ENCODE measurements around the gene TCEA3. TPM values are rescaled to one million over a fixed set of nuclear protein-coding genes. Genes with fewer than 3 reads are reported as not detected.

TCEA3 gene
- total and polyA plus RNA-seq, 2 donors (not counting 3 experiments of a cell fraction or from before 2014, with no cell fraction given), result 1.5 to 3.7 TPM

DNA sequence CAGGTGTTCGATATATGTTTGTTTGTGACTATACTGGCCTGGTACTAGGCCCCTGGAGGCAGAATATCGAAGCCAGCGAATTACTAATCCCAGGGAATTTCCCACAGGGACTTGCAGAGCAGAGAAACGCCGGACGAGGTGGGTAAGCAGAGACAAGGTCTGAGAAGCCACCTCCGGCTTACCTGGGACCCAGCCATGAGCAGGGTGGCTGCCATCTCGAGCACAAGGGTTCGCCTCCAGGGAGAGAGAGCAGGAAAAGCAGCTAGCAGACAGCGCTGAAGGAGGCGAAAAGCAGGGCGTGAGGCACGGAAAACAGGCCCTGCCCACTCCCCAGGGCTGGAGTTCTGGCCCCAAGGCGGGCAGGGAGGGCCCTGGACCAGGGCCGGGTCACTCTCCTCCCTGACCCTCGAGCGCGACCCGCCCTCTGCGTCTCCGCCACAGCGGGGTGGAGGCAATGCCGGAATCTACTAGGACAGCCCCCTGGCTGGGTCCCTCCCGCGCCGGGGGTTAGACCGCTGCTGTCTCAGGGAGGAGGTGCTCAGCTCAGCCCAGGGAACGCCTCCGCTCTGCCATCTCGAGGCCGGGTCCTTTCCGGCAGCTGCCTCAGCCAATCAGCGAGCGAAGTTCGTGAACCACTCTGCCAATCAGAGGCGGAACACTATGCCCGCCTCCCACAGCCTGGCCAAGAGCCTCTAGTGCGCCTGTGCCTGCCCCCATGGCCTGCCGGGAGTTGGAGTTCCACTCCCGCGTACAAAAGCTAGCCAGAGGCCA is 56.6 kb downstream of the TCEA3 start:
- peak; percentile 93 for FAIRE-seq
- H3K9ac ChIP-seq (replicated peaks; ENCODE audit: extremely low read depth, insufficient read depth, low read length), result peak overlapping the region; percentile 82
- H3K9me3 ChIP-seq (replicated peaks; ENCODE audit: control insufficient read depth, insufficient read depth, low read length), result no peaks in the 10 kb centered on the region

DNA sequence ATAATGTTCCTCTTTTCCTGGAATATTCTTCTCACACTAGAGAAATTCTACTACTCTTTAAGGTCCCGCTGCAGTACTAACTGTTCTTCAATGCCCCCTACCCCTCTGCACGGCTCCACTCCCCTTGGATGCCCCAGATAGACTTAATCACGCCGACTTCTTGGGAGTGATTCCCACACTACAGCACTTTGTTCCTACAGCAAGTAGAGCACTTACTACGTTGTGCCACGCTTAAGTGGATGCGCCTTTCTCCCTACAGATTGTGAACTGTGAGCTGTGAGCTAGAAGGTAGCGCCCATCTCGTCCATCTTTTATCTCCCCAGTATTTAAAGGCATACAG is 57.1 kb downstream of the TCEA3 start:
- POLR2A ChIA-PET, result interaction anchor here (1.5 kb wide), 1 partner anchor 23 kb away, joined by 28 read pairs; the partner anchor contains the start of gene HNRNPR
- Histone ChIP-seq H3K36me3 (ENCODE audit: control insufficient read depth in 2 of 2, extremely low read depth in 1 of 2, insufficient read depth in 2 of 2, low read length in 2 of 2) (peaks cover 8 to 10% of the 10 kb centered on the region in 2 experiments), H3K27me3 (ENCODE audit: control insufficient read depth in 2 of 2, insufficient read depth in 2 of 2, low read length in 2 of 2) (no peaks in the 10 kb centered on the region), H3K27ac (ENCODE audit: insufficient read depth, low read depth, low read length) (peak overlapping the region; percentile 35), H3K4me2 (ENCODE audit: insufficient read depth, low read length) (peak overlapping the region; percentile 71), H3K9me3 (replicated peaks; ENCODE audit: control insufficient read depth, insufficient read depth, low read length) (peaks cover 5% of the 10 kb centered on the region), H2AFZ (ENCODE audit: low read depth, low read length) (peak overlapping the region; percentile 53), H3K79me2 (ENCODE audit: control insufficient read depth, insufficient read depth, low read length) (peaks cover 8% of the 10 kb centered on the region), H3K9ac (replicated peaks; ENCODE audit: extremely low read depth, insufficient read depth, low read length) (peak overlapping the region; percentile 59), H3K4me1 (ENCODE audit: control insufficient read depth, extremely low read depth, insufficient read depth, low read length) (peaks cover 32% of the 10 kb centered on the region), H3K4me3 (replicated peaks in 1 of 3; ENCODE audit: insufficient read depth in 1 of 3, low read depth in 1 of 3, low read length in 3 of 3) (peak overlapping the region in 2 of 3 experiments; percentile 70 to 93), H4K20me1 (replicated peaks; ENCODE audit: control insufficient read depth, extremely low read depth, insufficient read depth, low read length) (no peaks in the 10 kb centered on the region), H3K9me1 (replicated peaks; ENCODE audit: control insufficient read depth, extremely low read depth, insufficient read depth, low read length) (no peaks in the 10 kb centered on the region)
- dilution Hi-C loops (cut with MboI; ENCODE audit: extremely low pct_ligation_motif_present, low sequenced_read_pairs) (no loop called here), intact Hi-C loops (cut with micrococcal nuclease) (no loop called here)
- no TSS peak for BruUV-seq (replicated peaks)
- peak; percentile 8 for FAIRE-seq
- CTCF ChIA-PET, result interaction anchor here (1.0 to 2.9 kb wide), 3 partner anchors 23 to 130 kb away, joined by 5 to 25 read pairs (median 15); partner anchors contain the start of gene HNRNPR
- DNase-seq (ENCODE audit: low read depth, low spot score), result no peak
- TF ChIP-seq, protein P1, sequence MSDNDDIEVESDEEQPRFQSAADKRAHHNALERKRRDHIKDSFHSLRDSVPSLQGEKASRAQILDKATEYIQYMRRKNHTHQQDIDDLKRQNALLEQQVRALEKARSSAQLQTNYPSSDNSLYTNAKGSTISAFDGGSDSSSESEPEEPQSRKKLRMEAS (IDR thresholded peaks at IDR 0.05; ENCODE audit: insufficient read depth, insufficient read length), result no peak
- TF ChIP-seq POLR2A (IDR thresholded peaks at IDR 0.05; ENCODE audit: low read depth, low read length) (no peak), EZH2 (IDR thresholded peaks at IDR 0.05; ENCODE audit: borderline replicate concordance, low read depth, low read length, severe bottlenecking) (no peak), GATA2 (IDR thresholded peaks at IDR 0.05; ENCODE audit: insufficient read depth, insufficient read length, low read depth, low read length) (no peak)
- TF ChIP-seq, protein P2, sequence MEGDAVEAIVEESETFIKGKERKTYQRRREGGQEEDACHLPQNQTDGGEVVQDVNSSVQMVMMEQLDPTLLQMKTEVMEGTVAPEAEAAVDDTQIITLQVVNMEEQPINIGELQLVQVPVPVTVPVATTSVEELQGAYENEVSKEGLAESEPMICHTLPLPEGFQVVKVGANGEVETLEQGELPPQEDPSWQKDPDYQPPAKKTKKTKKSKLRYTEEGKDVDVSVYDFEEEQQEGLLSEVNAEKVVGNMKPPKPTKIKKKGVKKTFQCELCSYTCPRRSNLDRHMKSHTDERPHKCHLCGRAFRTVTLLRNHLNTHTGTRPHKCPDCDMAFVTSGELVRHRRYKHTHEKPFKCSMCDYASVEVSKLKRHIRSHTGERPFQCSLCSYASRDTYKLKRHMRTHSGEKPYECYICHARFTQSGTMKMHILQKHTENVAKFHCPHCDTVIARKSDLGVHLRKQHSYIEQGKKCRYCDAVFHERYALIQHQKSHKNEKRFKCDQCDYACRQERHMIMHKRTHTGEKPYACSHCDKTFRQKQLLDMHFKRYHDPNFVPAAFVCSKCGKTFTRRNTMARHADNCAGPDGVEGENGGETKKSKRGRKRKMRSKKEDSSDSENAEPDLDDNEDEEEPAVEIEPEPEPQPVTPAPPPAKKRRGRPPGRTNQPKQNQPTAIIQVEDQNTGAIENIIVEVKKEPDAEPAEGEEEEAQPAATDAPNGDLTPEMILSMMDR (IDR thresholded peaks at IDR 0.05; ENCODE audit: extremely low read depth in 1 of 2, insufficient read depth in 1 of 2, low read depth in 1 of 2, low read length in 2 of 2), result no peak

More for the DNA sequence above, 56.6 kb downstream of the TCEA3 start:
- peak; percentile 99 for DNase-seq (ENCODE audit: low read depth, low spot score)
- H2AFZ ChIP-seq (ENCODE audit: low read depth, low read length), result peak overlapping the region; percentile 90
- peaks cover 3 to 4% of the 10 kb centered on the region in 2 experiments for H3K36me3 ChIP-seq (ENCODE audit: control insufficient read depth in 2 of 2, extremely low read depth in 1 of 2, insufficient read depth in 2 of 2, low read length in 2 of 2)
- no peaks in the 10 kb centered on the region for H3K9me1 ChIP-seq (replicated peaks; ENCODE audit: control insufficient read depth, extremely low read depth, insufficient read depth, low read length)
- peak overlapping the region; percentile 85 for H3K4me2 ChIP-seq (ENCODE audit: insufficient read depth, low read length)
- CTCF ChIA-PET, result interaction anchor here (0.7 to 2.9 kb wide), 6 partner anchors 17 to 172 kb away, joined by 3 to 25 read pairs (median 5); partner anchors contain the start of genes ASAP3 and HNRNPR
- peak overlapping the region; percentile 82 for H3K27ac ChIP-seq (ENCODE audit: insufficient read depth, low read depth, low read length)
- no peaks in the 10 kb centered on the region for H3K27me3 ChIP-seq (ENCODE audit: control insufficient read depth in 2 of 2, insufficient read depth in 2 of 2, low read length in 2 of 2)
- BruUV-seq (replicated peaks), result no TSS peak
- peaks cover 8% of the 10 kb centered on the region for H3K79me2 ChIP-seq (ENCODE audit: control insufficient read depth, insufficient read depth, low read length)
- POLR2A ChIA-PET, result interaction anchor here (1.0 to 1.5 kb wide), 3 partner anchors 9 to 26 kb away, joined by 3 to 28 read pairs (median 5); partner anchors contain the start of gene HNRNPR
- no peaks in the 10 kb centered on the region for H4K20me1 ChIP-seq (replicated peaks; ENCODE audit: control insufficient read depth, extremely low read depth, insufficient read depth, low read length)
- H3K4me1 ChIP-seq (ENCODE audit: control insufficient read depth, extremely low read depth, insufficient read depth, low read length), result peaks cover 32% of the 10 kb centered on the region
- dilution Hi-C loops (cut with MboI; ENCODE audit: extremely low pct_ligation_motif_present, low sequenced_read_pairs) (no loop called here), intact Hi-C loops (cut with micrococcal nuclease) (loop anchor here (1.0 to 2.0 kb wide), 2 partner anchors 24 to 117 kb away; partner anchors contain the start of genes ASAP3 and HNRNPR)
- peak overlapping the region; percentile 47 to 93 (median 70) for H3K4me3 ChIP-seq (replicated peaks in 1 of 3; ENCODE audit: insufficient read depth in 1 of 3, low read depth in 1 of 3, low read length in 3 of 3)
- TF ChIP-seq POLR2A (IDR thresholded peaks at IDR 0.05; ENCODE audit: low read depth, low read length) (no peak), POLR2AphosphoS5 (IDR thresholded peaks at IDR 0.05; ENCODE audit: insufficient read depth, low read depth, low read length) (peak; percentile 62)
